Panc1 (cell line): ENCODE data around the gene CHRNA7.

Experiments used
- POLR2AphosphoS5 ChIP-seq: IDR thresholded peaks from 2 replicates; pipeline ENCODE4 v1.6.1; 2012; ENCODE audit warnings: mild to moderate bottlenecking, low read depth, low read length, moderate library complexity
- SIN3A ChIP-seq: IDR thresholded peaks from 2 replicates; pipeline ENCODE4 v1.6.1; 2012; ENCODE audit warnings: low read depth, mild to moderate bottlenecking, low read length, moderate library complexity, borderline replicate concordance; ENCODE audit not compliant: insufficient read depth
- TF ChIP-seq, protein P1 (sequence below): fragments of 450-650 bp; IDR thresholded peaks from 2 replicates; pipeline ENCODE4 v1.5.1; 2017; ENCODE audit warnings: mild to moderate bottlenecking
- TF ChIP-seq, protein P2 (sequence below), 2 experiments: IDR thresholded peaks; 2 replicates each; pipeline ENCODE4 v1.6.1; 2011 to 2012; ENCODE audit warnings: low read depth in 2 of 2, control low read depth in 1 of 2, low read length in 1 of 2, mild to moderate bottlenecking in 1 of 2, moderate library complexity in 1 of 2; ENCODE audit not compliant: insufficient read depth in 1 of 2

DNA sequence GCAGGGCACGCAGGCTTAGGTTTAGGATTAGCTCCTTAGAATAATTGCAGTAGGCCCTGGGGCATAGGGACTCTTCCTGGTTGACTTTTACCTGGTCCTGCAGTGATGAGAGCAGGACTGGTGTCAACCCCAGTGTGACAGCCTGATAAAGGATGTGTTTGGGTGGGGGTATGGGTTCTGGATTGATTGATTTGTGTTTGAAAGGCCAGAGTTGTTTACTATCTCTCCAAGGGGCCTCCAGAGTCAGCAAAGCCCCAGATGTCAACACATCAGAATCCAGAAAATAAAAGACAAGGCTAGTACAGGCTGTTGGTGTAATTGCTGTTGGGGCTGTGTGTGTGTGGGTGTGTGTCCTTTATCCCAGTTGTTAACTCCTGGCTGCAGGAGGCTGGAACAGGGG lies 122.3 kb downstream of the CHRNA7 start:
- TF ChIP-seq, protein P1, sequence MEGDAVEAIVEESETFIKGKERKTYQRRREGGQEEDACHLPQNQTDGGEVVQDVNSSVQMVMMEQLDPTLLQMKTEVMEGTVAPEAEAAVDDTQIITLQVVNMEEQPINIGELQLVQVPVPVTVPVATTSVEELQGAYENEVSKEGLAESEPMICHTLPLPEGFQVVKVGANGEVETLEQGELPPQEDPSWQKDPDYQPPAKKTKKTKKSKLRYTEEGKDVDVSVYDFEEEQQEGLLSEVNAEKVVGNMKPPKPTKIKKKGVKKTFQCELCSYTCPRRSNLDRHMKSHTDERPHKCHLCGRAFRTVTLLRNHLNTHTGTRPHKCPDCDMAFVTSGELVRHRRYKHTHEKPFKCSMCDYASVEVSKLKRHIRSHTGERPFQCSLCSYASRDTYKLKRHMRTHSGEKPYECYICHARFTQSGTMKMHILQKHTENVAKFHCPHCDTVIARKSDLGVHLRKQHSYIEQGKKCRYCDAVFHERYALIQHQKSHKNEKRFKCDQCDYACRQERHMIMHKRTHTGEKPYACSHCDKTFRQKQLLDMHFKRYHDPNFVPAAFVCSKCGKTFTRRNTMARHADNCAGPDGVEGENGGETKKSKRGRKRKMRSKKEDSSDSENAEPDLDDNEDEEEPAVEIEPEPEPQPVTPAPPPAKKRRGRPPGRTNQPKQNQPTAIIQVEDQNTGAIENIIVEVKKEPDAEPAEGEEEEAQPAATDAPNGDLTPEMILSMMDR = no peak
- TF ChIP-seq POLR2AphosphoS5 (no peak), SIN3A (no peak)
- TF ChIP-seq, protein P2, sequence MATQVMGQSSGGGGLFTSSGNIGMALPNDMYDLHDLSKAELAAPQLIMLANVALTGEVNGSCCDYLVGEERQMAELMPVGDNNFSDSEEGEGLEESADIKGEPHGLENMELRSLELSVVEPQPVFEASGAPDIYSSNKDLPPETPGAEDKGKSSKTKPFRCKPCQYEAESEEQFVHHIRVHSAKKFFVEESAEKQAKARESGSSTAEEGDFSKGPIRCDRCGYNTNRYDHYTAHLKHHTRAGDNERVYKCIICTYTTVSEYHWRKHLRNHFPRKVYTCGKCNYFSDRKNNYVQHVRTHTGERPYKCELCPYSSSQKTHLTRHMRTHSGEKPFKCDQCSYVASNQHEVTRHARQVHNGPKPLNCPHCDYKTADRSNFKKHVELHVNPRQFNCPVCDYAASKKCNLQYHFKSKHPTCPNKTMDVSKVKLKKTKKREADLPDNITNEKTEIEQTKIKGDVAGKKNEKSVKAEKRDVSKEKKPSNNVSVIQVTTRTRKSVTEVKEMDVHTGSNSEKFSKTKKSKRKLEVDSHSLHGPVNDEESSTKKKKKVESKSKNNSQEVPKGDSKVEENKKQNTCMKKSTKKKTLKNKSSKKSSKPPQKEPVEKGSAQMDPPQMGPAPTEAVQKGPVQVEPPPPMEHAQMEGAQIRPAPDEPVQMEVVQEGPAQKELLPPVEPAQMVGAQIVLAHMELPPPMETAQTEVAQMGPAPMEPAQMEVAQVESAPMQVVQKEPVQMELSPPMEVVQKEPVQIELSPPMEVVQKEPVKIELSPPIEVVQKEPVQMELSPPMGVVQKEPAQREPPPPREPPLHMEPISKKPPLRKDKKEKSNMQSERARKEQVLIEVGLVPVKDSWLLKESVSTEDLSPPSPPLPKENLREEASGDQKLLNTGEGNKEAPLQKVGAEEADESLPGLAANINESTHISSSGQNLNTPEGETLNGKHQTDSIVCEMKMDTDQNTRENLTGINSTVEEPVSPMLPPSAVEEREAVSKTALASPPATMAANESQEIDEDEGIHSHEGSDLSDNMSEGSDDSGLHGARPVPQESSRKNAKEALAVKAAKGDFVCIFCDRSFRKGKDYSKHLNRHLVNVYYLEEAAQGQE (IDR thresholded peaks at IDR 0.05; ENCODE audit: insufficient read depth in 1 of 2, low read depth in 2 of 2, low read length in 1 of 2) = no peak
